DMS 273 (cell line): ENCODE data around the gene TTC9.

Experiments used
- DNase-seq: peaks from one replicate; lab custom pipeline; 2025; ENCODE audit not compliant: unreplicated experiment; lab: John Stamatoyannopoulos, UW

Gene TTC9

DNA sequence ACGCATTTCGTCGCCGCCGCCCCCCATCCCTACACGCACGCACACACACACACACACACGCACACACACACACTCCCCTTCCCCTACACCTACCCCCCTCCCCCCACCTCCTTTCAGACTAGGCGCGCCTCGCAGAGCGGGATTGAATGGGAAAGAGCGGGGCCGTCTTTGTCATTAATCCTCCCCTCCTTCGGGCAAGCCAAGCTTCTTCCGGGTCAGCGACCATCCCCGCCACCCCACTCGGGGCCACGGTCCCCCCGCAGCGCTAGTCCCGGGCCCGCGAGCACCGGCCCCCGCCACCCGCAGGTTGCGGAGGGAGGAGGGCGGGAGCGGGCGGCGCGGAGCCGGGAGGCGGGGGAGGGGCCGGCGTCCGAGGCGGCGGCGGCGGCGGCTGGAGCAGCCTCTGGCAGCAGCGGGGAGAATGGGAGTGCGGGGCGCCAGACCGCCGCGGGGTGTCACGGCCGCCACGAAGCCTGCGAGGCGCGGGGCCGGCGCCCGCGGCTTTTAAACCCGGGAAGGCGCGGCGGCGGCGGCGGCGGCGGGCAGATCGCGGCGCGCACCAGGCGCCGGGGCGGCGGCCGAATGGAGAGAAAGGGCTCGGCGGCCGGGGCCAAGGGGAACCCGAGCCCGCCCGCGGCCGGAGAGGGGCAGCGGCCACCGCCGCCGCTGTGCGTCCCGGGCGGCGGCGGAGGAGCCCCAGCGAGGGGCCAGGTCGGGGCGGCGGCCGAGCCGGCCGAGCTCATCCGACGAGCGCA, at the start of gene TTC9:
Gene TTC9 (plus strand): TSS at position 369 of the 755 bp plus-strand sequence. CDS start 214 bp downstream, at position 583.
- DNase-seq: peak; percentile 65

DNA sequence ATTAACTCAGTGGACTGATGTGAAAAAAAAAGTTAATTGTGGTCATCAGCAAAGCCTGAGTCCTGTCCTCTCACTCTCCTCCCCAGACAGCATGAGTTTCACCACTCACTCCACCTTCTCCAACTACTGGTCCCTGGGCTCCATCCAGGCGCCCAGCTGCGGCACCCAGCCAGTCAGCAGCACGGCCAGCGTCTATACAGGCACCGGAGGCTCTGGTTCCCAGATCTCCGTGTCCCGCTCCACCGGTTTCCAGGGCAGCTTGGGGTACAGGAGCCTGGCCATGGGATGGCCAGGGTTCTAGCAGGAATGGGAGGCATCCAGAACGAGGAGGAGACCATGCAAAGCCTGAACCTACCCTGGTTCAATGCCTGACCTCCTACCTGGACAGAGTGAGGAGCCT, 47.3 kb upstream of the TTC9 start:
- no peak for DNase-seq

DNA sequence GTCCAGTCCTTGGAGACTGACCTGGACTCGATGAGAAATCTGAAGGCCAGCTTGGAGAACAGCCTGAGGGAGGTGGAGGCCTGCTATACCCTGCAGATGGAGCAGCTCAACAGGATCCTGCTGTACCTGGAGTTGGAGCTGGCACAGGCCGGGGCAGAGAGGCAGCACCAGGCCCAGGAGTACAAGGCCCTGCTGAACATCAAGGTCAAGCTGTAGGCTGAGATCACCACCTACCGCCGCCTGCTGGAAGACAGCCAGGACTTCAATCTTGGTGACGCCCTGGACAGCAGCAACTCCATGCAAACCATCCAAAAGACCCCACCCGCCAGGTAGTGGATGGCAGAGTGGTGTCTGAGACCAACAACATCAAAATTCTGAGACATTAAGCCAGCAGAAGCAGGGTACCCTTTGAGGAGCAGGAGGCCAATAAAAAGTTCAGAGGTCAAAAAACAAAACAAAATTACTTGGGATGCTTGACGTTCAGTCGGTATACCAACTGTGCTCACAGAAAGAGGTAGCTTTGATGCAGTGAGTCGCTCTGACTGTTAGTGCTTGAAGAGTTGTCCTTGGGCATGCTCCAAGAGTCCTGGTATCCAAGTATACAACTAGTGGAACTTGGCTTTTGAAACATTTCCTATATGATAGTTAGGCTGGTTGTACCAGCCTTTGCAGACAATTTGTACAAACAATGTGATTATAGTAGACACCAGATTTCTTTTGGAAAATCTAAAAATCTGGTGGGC, 46.1 kb upstream of the TTC9 start:
- no peak for DNase-seq

DNA sequence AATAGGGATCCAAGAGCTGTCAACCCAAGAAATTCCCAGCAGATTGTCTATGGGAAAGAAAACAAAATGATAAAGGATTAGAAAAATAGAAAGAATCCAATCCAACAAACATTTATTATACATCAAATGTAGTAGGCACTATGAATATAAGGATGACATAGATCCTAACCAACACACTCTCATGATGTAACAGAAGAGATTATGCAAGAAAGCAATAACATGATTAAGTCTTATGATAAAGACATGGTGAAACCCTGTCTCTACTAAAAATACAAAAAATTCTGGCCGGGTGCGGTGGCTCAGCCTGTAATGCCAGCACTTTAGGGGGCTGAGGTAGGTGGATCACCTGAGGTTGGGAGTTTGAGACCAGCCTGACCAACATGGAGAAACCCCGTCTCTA, 44.0 kb upstream of the TTC9 start:
- DNase-seq: no peak

DNA sequence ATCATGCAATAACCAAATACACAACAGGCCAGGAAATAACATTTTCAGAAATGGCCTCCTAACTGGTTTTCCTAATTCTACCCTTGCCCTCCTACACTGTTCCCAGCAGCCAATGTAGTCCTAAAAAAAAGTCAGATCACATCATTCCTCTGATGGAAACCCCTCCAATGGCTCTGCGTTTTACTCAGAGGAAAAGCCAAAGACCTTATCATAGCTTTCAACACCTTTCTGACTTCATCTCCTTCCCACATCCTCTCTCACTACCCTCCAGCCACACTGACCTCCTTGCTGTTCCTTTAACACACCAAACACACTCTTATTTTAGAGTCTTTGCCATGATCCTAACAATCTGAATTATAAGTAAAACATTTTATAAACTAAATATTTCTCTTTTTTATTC, 42.4 kb upstream of the TTC9 start:
- no peak for DNase-seq

DNA sequence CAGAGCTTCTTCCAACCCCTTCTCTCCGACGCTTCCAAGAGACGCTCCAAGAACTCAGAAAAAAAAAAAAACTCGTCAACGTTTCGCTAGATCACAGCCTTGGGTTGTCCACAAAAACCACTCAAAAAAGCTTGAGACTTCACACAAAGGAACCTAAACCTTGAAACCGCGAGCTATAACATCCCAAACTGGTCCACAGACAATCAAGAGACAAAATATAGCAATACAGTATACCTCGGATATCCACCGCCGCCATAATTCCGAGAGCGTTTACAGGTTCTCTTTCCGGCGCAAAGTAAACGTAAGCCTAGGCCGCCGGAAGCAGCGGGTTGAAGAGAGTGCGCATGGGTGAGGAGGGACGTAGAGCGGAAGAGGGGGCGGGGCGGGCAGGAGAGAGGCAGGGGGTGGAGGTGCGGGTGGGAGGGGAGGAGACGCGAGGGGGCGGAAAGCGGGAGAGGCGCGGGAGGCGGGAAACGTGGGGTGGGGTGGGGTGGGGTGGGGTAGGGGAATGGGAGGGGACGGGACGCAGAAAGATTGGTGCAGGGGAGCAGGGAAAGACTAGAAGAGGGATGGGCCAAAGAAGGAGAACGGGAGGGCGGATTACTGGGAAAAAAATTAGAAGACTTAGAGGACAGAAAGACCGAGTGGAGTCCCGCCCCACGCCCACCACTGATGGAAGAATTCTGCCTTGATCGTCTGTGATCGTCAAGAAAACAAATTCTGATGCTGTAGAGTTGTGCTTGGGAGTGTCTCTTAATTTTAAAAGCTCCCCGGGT, 41.1 kb upstream of the TTC9 start, which contains the start of gene MED6:
Gene MED6 (minus strand): TSS at position 274 of the 776 bp plus-strand sequence. CDS start 18 bp downstream, at position 256.
- DNase-seq: peak; percentile 98

DNA sequence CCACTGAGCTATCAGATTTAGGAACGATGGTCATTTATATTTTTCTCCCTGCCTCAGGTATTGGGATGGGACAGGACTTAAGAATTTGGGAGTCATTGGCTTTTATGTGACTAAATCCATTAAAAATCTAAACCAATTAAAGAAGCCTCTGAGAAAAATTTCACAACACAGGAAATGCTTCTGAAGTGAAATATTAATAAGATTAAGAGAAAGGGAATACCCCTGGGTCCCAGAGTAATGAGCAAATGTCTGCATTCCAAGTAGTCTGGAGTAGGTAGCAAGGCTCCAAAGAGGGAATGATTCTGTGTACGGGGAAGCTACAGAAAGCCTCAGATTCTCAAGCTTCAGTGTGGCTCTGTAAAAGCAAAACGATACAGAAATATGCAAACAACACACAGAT, 40.6 kb upstream of the TTC9 start:
- no peak for DNase-seq

DNA sequence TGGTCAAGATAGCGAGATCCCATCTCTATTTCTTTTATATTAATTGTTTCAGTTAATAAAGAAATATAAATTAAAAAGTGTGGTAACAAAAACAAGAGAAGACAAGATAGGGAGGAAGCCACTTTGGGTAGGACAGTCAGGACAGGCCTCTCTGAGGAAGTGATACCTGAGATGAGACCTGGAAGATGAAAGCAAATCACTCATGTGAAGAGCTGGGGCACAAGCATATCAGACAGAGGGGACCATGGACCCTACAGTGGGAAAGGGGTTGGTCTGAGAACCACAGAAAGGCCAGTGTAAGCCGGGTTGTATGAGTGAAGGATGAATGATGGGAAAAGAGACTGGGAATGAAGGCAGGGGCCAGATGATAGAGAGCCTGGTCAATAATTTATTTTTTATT, 39.5 kb upstream of the TTC9 start:
- DNase-seq: no peak

DNA sequence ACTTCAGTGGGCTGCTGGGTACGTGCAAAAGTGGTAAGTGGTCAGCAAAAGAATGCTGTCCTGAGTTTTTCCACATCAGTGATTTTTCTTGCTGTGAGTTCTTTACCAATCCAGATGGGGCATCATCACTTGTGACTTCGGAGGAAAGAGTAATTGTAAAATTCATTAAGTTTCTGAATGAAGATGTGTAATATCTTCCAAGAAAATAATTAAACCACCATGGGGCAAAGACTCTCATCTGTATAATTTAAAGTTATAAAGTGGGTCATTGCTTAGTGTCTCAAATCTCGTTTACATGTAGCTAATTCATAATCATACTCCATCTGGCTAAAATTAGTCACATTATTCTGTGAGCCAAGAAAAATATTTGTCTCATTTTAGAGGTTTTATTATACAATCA, 30.5 kb upstream of the TTC9 start:
- DNase-seq: no peak

DNA sequence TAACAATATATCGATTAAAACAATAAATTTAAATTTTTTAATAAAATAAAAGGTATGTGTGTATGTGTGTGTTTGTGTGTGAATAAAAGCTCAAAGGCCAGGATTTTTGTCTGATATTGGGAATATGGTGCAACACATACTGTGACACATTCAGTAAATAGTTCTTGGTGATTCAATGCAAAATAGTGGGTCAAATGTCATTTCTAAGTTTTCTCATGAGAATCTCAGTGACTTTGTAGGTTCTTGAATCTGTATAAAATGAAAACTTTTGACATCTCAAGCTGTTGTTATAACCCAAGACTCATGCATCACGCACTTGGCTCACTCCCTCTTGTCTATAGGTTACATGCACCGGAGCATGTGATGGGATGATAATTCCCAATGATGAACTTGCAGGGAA, 25.1 kb upstream of the TTC9 start:
- no peak for DNase-seq

DNA sequence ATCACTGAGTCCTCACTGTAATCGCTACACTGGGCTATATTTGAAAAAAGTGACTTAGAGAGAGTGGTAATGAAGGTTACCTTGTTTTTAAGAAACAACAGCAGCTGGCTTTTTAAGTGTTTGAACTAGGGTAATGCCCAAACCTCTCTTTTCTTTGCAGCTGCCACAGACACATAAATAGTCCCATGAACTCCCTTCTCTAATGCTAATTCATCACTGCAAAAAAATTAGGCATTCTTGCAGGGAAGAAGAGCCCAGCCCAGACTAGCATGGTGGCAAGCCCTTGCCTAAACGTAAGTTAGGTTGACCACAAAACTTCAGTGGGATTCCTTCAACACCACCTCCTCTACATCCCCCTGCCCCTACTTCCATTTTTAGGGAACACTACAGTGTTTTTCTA, 23.4 kb upstream of the TTC9 start:
- DNase-seq: no peak

DNA sequence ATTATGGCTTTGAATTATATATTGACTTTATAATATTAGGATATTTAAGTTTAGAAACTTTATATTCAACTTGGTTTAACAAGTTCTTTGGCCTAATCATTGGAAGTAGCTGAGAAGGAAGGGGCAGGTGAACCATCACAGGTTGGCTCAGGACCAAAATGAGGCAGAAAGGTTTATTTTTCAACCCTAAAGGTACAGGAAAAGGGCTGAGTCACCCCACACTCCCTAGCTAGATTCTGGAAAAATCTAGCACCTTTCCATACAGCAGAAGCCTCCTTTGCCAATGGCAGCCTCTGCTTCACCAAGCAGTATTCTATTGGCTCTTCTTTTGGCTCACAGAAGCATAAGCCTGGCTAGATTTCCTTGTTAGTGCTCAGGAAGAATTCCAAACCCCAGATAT, 22.0 kb upstream of the TTC9 start:
- DNase-seq: no peak

DNA sequence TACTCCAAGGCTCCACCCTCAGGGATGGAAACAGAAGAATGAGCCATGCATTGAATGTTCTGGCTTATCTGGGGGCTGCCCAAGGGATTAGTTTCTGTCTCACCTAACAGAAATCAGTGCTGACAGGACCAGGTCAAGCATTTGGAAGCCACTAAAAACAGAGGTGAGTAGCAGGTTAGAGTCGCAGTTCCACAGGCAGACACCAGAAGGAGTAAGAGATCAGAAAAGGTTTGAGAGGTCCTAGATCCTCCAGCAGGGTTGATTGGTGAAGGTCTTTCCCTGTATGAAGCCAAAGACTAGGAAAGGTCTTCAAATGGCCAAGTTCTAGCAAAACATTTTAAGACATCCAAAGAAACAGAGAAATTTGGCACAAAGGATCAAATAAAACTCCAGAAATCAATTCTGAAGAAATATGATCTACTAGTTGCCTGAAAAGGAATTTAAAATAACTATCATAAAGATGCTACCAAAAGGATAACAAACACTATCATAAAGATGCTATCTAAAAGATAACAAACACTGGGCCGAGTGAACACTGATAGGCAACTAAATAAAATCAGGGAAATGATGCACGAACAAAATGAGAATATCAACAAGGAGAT, 19.5 kb upstream of the TTC9 start:
- DNase-seq: peak; percentile 72

DNA sequence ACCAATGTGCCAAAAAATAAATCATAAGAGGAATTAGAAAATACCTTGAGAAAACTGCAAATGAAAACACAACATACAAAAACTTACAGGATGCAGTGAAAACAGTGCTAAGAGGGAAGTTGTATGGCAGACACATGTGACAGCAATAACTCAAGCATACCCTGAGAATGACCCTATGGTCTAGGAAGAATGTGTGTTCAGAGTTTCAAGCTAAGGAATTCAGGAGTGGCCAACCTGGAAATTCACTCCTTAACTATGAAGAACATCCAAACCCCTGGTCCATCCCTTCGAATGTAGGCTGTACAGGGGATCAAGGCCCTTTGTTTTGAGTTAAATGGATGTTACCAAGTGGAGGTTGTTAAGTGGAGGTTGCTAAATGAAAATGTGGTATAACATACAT, 16.7 kb upstream of the TTC9 start:
- DNase-seq: no peak

DNA sequence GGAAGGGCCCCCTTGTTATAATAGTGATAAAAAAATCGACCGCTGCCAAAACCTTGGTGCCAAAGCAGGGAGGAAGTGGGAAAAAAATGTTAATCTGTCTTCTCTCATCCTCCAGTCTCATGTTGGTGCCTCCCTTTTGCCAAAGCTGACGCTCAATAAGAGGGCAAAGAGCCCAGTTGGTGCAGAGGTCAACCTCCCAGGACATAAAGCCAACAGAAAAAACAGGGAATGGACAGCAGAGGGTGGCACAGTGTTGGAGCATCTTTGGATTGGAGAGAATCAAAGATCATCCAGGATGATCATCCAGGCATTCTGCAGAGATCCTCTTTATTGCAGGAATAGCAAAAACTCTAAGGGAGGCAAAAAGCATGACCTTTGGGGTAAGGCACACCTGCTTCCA, 9.8 kb upstream of the TTC9 start:
- no peak for DNase-seq

DNA sequence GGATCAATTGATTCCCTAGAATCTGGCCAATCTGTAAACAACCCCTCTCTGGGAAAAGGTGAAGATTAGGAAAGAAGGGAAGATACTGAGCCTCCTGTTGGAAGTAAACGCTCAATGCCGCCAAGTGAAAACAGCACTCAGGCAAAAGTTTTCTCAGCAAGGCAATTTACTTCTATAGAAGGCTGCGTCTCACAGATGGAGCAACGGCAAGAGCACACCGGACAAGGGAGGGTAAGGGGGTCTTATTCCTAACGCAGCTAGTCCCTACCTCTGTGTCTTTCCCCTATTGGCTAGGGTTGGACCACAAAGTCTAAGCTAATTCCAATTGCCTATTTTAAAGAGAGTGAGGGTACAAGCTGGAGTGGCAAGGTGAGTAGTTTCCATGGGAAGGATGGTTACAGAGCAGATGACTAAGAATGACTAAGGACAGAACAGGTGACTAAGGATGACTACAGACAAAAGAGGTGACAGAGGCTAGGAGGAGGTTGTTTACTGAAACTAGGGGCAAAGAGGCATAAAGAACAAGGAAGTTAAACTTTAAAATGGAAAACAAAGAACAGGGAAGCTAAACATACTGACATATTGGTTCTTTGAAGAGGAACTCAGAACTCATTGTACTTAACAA, 5.6 kb upstream of the TTC9 start:
- no peak for DNase-seq

DNA sequence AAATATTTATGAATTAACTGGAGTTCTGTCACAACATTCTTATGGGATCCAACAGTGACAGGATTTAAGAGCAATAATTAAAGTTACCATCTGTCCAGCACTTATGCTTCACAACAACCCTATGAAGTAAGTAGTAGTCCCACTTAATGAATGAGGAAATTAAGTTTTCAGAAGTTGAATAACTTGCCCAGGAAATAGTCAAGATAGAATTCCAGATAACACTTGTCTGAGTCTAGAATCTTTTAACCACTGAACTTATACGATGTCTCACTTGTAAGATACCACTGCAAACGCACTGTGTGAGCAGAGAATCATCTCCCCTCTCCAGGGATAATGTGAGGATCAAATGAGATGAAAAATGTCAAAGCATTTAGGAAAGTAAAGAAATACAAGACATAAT, 3.3 kb upstream of the TTC9 start:
- DNase-seq: peak; percentile 56

DNA sequence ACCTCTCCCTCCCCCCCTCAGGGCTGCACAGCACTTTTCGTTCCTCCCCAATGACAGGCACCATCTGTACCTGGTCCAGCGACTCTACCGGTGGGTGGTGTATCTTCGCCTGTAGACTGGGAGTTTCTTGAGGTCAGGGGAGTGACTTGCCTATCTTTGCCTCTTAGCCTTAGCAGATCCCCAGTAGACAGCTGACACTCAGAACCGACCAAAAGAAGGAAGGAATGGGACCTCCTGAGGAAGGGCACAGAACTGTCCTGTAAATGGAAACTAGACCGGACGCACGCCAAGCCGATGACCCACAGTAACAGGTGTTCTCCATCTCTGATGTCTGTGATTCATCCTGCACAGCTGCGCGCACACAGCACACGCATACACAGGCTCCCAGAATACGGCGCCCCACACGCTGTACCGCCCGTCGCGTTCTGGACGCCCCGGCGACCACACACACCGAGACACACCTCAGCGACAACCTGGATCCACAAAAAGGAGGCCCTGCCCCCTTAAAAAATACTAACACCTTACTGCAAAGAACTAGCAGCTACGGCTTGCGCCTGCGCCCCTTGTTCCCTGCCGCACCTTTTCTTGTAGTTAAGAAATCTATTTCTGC, 673 bp upstream of the TTC9 start:
- peak; percentile 58 for DNase-seq

DNA sequence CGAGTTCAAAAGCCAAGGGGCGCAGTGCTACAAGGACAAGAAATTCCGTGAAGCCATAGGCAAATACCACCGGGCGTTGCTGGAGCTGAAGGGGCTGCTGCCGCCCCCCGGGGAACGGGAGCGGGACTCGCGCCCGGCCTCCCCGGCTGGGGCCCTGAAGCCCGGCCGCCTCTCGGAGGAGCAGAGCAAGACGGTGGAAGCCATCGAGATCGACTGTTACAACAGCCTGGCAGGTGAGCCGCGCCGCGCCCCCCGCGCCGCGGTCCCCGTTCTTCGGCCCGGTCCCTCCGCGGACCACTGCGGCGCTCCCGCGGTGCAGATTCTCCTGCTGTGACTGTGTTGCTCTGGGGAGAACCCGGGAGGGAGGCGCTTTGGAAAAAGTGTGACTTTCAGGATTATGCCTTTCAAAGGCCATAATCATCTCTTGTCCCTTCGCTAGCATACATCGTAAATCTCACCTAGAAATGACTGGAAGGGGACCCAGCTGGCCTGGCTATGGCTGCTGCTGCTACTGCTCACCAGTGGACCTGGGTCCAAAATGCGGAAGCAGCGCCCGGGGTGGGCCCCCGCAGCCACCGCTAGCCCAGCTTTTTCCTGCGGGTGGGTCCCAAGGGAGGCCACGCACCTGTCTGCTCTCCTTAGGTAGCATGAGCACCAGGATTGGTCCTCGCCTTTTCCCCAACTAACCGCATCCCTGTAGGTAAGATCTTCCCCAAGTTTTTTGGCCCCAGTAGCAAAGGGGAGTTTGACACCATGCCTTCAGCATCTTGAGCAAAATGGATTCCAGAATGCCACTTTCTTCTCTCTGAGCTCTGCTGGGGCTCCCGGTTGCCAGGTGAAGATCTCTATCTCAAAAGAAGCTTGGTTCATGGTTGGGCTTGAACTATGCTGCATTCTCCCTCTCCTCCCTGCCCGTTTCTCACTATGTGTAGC, 853 bp downstream of the TTC9 start:
- DNase-seq: peak; percentile 65
